HG03442 (cell line): ENCODE data around the gene TAF1D.
"Not testable (repeated sequence)": the region's sequence is repeated elsewhere in the genome, so short reads cannot be mapped to it uniquely, and the experiment has no call there.

Source experiments
- ATAC-seq: cut with Tn5 transposase; IDR thresholded peaks from one replicate; pipeline ENCODE4 v1.9.1; 2021; ENCODE audit warnings: mild to moderate bottlenecking, moderate library complexity; ENCODE audit not compliant: unreplicated experiment

Gene TAF1D

GRCh38 chr11:93741094-93741881 lies at the start of gene TAF1D, which contains the start of gene C11orf54:
TAF1D (minus strand) TSS chr11:93741495; CDS start chr11:93739304, 2,191 bp downstream.
C11orf54 (plus strand) TSS chr11:93741672; CDS start chr11:93747394, 5,722 bp downstream.
- ATAC-seq: peak; percentile 78

GRCh38 chr11:93784935-93785360 lies 43.7 kb upstream of the TAF1D start:
- peak; percentile 24 for ATAC-seq

- peak; percentile 96 for ATAC-seq
Measured at GRCh38 chr11:93784145-93784934, 43.0 kb upstream of the TAF1D start, which contains the start of gene MED17. MED17 (plus strand) TSS chr11:93784282; CDS start chr11:93784514, 232 bp downstream.

- peak; percentile 42 for ATAC-seq
Measured at GRCh38 chr11:93783765-93784144, 42.5 kb upstream of the TAF1D start.

GRCh38 chr11:93783362-93783761 lies 42.1 kb upstream of the TAF1D start:
- no peak for ATAC-seq

- no peak for ATAC-seq
Measured at GRCh38 chr11:93775289-93775688, 34.0 kb upstream of the TAF1D start.

- not testable (repeated sequence) for ATAC-seq
Measured at GRCh38 chr11:93774560-93774959, 33.3 kb upstream of the TAF1D start.

- ATAC-seq: no peak
Measured at GRCh38 chr11:93773601-93774200, 32.4 kb upstream of the TAF1D start.

- no peak for ATAC-seq
Measured at GRCh38 chr11:93773045-93773477, 31.8 kb upstream of the TAF1D start.

- no peak for ATAC-seq
Measured at GRCh38 chr11:93772123-93772522, 30.8 kb upstream of the TAF1D start.

- ATAC-seq: no peak
Measured at GRCh38 chr11:93770160-93770559, 28.9 kb upstream of the TAF1D start.

- ATAC-seq: no peak
Measured at GRCh38 chr11:93767018-93767417, 25.7 kb upstream of the TAF1D start.

- ATAC-seq: no peak
Measured at GRCh38 chr11:93766504-93766903, 25.2 kb upstream of the TAF1D start.

- no peak for ATAC-seq
Measured at GRCh38 chr11:93765551-93765950, 24.3 kb upstream of the TAF1D start.

- no peak for ATAC-seq
Measured at GRCh38 chr11:93761910-93762309, 20.6 kb upstream of the TAF1D start.

- not testable (repeated sequence) for ATAC-seq
Measured at GRCh38 chr11:93759123-93759522, 17.8 kb upstream of the TAF1D start.

GRCh38 chr11:93757924-93758865 lies 16.9 kb upstream of the TAF1D start:
- no peak for ATAC-seq

GRCh38 chr11:93757301-93757700 lies 16.0 kb upstream of the TAF1D start:
- no peak for ATAC-seq

- ATAC-seq: peak; percentile 61
Measured at GRCh38 chr11:93756748-93757147, 15.5 kb upstream of the TAF1D start.

- ATAC-seq: no peak
Measured at GRCh38 chr11:93753241-93753640, 11.9 kb upstream of the TAF1D start.
